GM21381 (cell line): ENCODE data around the gene SMIM32.

ENCODE experiments used
- ATAC-seq: cut with Tn5 transposase; IDR thresholded peaks from one replicate; pipeline ENCODE4 v1.9.1; 2021; ENCODE audit warnings: mild to moderate bottlenecking, moderate library complexity; ENCODE audit not compliant: unreplicated experiment

SMIM32 gene

GRCh38 chr5:136190091-136190720, 2.8 kb downstream of the SMIM32 start:
- no peak for ATAC-seq

GRCh38 chr5:136188859-136189258, 4.1 kb downstream of the SMIM32 start:
- no peak for ATAC-seq

DNA sequence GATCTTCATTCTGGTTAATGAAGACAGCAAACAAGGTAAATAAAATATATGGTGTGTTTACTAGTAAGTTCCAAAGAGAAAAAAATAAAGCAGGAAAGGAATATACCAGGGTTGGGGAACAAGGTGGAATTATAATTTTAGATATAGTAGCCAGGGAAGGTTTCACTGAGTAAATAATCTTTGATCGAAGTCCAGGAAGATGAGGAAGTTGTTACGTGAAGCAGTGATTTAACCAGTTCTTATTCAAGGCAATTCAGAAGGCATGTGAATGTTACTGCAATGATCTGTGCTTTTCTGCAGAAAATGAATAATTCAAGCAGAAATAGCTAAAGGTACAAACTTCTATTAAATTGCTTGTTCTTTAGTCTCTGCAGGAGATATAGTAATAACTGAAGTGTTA, 6.2 kb downstream of the SMIM32 start:
- no peak for ATAC-seq

- ATAC-seq = no peak
Measured at GRCh38 chr5:136185974-136186665, 6.8 kb downstream of the SMIM32 start.

GRCh38 chr5:136182618-136183017, 10.3 kb downstream of the SMIM32 start:
- no peak for ATAC-seq

GRCh38 chr5:136174021-136174659, 18.8 kb downstream of the SMIM32 start:
- ATAC-seq = no peak

- no peak for ATAC-seq
Measured at GRCh38 chr5:136169218-136169617, 23.7 kb downstream of the SMIM32 start.

DNA sequence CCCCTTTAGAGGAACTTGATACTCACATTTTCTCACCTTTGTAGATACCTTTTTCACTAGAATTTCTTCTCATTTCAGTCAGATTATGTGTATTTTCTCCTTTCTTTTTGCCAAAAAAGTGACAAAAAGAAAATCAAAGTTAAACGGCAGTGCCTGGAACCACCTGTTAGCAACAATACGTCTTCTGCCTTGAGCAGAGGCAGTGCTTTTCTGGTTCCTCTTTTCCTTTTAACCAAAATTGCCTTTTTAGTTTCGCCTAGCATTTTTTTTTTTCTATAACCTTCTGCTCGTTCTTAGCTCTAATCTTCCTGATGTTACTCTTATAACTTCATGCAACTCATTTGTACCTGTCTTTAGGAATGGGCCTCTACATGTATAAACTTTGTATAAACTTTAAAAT, 26.1 kb downstream of the SMIM32 start:
- peak; percentile 82 for ATAC-seq

GRCh38 chr5:136164226-136164625, 28.7 kb downstream of the SMIM32 start:
- no peak for ATAC-seq

DNA sequence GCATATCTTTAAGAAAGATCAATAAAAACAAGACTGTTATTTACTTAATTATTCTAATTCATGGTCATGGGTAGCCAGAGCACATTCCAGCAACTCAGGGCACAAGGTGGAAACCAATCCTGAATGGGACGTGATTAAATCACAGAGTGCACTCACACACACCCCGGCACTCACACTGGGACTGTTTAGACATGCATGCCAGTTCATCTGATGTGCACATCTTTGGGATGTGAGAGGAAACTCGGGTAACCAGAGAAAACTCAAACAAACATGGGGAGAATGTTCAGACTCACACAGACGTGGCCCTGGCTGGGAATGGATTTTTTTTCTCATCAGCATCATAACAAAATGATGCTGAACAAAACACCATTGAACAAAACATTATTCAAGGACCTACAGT, 31.0 kb downstream of the SMIM32 start:
- no peak for ATAC-seq

GRCh38 chr5:136159457-136159856, 33.5 kb downstream of the SMIM32 start:
- ATAC-seq = no peak

GRCh38 chr5:136157514-136157913, 35.4 kb downstream of the SMIM32 start:
- no peak for ATAC-seq

DNA sequence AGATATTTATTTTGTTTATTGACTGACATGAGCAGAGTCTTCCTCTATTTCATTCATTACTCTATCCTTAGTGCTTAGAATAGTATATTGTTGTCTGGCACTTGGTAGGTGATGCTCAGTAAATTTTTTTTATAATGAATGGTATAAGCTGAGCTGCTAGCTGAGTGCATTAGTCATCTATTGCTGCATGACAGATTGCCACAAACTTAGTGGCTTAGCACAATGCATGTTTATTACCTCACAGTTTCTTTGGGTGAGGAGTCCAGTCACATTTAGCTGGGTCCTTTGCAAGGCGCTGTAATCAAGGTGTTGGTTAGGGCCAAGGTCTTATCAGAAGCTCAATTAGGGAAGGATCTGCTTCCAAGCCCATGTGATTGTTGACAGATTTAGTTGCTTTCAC, 37.2 kb downstream of the SMIM32 start:
- ATAC-seq = no peak

DNA sequence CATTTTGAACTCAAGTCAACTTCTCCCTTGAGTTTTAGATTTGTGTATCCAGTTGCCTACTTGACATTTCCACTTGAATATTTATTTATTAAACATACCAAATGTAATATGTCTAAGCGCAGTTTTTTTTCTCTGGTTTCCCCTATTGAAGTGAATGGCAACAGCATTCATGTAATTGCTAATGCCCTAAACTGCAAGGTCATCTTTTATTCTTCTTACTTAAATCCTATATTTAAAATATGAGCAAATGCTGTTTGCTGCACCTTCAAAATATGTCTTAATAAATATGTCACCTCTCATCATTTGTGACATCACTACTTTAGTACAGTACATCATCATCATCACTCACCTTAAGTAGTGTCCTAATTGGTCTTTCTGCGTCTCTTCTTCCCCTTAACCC, 37.9 kb downstream of the SMIM32 start:
- ATAC-seq = no peak

DNA sequence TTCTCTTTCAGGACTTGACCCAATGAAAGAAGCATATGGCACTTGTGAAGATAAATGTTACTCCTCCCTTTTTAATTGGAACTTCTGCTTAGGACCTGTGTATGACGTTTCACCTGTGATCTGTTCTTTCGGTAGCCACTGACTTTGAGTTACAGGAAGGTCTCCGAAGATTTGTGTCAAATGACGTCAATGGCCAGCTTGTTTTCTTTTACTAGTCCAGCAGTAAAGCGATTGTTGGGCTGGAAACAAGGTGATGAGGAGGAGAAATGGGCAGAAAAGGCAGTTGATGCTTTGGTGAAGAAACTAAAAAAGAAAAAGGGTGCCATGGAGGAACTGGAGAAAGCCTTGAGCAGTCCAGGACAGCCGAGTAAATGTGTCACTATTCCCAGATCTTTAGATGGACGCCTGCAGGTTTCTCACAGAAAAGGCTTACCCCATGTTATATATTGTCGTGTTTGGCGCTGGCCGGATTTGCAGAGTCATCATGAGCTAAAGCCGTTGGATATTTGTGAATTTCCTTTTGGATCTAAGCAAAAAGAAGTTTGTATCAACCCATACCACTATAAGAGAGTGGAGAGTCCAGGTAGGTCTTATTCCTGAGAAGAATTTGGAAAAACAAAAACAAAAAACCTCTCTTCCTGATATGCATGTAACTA, 39.3 kb downstream of the SMIM32 start:
- ATAC-seq = no peak

DNA sequence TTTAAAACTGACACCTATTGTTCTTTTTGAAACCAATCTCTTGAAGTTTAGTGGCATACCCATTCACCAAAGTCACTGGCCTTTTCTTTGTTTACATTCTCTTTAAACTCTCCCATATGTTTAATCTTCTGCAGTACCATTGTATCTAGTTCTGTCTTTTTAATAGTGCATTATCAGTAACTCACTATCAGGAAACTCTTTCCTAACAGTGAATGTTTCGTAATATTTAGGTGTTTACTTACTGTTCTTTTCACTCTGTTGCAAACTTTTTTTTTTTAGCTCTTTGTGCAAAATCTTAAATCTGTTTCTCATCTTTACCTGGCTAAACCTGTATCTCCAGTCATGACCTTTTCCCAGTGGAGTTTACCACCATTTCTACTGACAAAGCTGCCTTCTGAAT, 43.1 kb downstream of the SMIM32 start:
- ATAC-seq = no peak

DNA sequence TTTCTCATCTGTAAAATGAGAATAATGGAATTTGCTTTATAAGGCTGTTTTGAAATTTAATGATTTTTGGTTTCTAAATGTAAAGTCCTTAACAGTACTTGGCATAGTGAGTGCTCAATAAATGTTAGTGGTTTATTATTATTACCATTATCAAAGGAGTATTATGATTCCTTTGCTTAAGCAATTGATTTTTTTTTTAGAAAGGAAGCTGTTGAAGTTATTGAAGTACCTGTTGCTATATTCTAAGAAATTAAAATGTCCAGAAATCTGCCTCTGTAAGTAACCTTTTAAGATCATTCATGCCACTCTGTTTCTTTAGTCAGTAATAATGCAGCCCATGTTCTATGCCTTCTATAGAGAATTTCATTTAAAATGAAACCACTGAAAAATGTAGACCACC, 45.3 kb downstream of the SMIM32 start:
- ATAC-seq = no peak

DNA sequence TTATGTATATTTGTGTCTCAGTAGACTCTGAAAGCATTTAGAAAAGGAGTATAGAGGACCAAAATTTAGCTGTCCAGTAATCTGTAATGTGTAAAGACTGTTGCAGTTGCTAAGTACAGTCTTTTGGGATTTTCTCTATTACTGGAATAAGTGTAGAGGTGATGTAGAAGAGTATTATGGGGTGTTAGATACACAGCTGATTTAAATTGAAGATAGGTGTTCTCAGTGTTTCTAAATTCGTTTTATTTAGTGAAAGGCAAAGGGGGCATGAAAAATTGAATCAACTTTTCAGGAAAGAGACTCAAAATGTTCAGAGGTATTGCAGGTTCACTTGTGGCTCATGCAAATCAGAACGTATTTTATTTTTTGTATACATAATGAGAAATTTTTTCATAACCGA, 46.8 kb downstream of the SMIM32 start:
- ATAC-seq = no peak

DNA sequence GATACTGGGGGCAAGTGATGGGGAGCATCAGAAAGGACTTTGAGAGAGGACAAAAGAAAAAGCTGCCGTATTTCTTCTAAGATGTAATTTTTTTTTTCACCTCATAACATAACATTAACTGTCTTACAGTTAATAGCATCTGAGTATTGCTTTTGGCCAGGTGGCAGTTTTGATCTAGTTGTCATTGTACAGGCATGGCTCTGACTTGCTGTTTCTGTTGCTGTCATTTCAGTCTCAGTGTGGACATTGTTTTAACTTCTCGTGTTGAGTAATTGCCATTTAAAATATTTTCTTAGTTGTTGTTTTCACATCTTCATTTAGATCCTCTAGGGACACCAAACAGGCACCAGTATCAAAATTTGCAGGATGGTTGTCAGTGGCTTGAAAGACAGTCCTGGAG, 47.9 kb downstream of the SMIM32 start:
- peak; percentile 45 for ATAC-seq

DNA sequence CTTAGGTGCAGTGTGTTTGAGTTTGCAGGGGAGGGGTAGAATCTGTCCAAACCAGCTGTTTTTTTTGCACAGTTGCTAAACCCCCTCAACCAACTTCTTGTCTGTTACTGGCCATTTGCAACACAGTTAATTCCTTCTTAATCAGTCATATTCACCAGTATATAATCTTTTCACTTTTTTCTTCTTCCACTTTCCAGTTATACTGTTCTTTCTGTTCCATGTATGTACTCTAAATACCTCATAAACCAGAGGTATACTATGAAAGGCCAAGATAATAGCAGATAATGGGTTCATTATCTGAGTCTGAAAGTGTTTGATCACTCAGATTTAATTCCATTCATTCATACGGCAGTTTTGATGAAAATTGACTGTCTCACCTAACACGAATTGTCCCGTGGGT, 49.2 kb downstream of the SMIM32 start:
- ATAC-seq = no peak

- ATAC-seq = no peak
Measured at GRCh38 chr5:136143312-136143711, 49.6 kb downstream of the SMIM32 start.

GRCh38 chr5:136141561-136141960, 51.4 kb downstream of the SMIM32 start:
- peak; percentile 80 for ATAC-seq
